Islet of Langerhans (tissue), 1 donor: ENCODE data around the gene USB1.

ENCODE experiments used
- FAIRE-seq: peaks from one replicate; lab custom pipeline; 2011; peaks lifted over from hg19 to GRCh38; lab: Jason Lieb, UNC

The USB1 gene

GRCh38 chr16:58034774-58035173 lies 33.6 kb downstream of the USB1 start:
- FAIRE-seq = no peak

- FAIRE-seq = no peak
These were observed 34.4 kb downstream of the USB1 start for GRCh38 chr16:58035356-58036170.

GRCh38 chr16:58036943-58037342 lies 35.7 kb downstream of the USB1 start:
- no peak for FAIRE-seq

GRCh38 chr16:58037365-58038057 lies 36.3 kb downstream of the USB1 start:
- no peak for FAIRE-seq

- no peak for FAIRE-seq
These were observed 37.0 kb downstream of the USB1 start for GRCh38 chr16:58038219-58038641.

- FAIRE-seq = no peak
These were observed 38.8 kb downstream of the USB1 start for GRCh38 chr16:58039829-58040495.

GRCh38 chr16:58040496-58040846 lies 39.3 kb downstream of the USB1 start:
- FAIRE-seq = no peak

GRCh38 chr16:58040945-58041627 lies 39.9 kb downstream of the USB1 start:
- no peak for FAIRE-seq

- no peak for FAIRE-seq
These were observed 40.4 kb downstream of the USB1 start for GRCh38 chr16:58041628-58041955.

GRCh38 chr16:58042001-58042885 lies 41.0 kb downstream of the USB1 start:
- FAIRE-seq = no peak

- no peak for FAIRE-seq
These were observed 41.8 kb downstream of the USB1 start for GRCh38 chr16:58042886-58043515.

- no peak for FAIRE-seq
These were observed 42.5 kb downstream of the USB1 start for GRCh38 chr16:58043571-58044155.

- no peak for FAIRE-seq
These were observed 43.2 kb downstream of the USB1 start for GRCh38 chr16:58044266-58045019.

GRCh38 chr16:58045096-58045495 lies 43.9 kb downstream of the USB1 start:
- FAIRE-seq = no peak

GRCh38 chr16:58046054-58046881 lies 45.1 kb downstream of the USB1 start:
- no peak for FAIRE-seq

GRCh38 chr16:58046936-58047335 lies 45.7 kb downstream of the USB1 start:
- no peak for FAIRE-seq

GRCh38 chr16:58047557-58048348 lies 46.5 kb downstream of the USB1 start:
- no peak for FAIRE-seq

- no peak for FAIRE-seq
These were observed 47.5 kb downstream of the USB1 start for GRCh38 chr16:58048494-58049231.
